HS-27A (cell line): ENCODE data around the gene VAV2.

ENCODE experiments used
- DNase-seq: peaks from one replicate; pipeline ENCODE4 v3.0.0-alpha.2; 2012; ENCODE audit warnings: low read depth, missing footprints

VAV2 gene

GRCh38 chr9:133980864-133981588 is 11.1 kb downstream of the VAV2 start:
- no peak for DNase-seq

GRCh38 chr9:133979921-133980863 is 11.9 kb downstream of the VAV2 start:
- no peak for DNase-seq

- no peak for DNase-seq
Measured at GRCh38 chr9:133979273-133979920, 12.7 kb downstream of the VAV2 start.

- DNase-seq = no peak
Measured at GRCh38 chr9:133978899-133979272, 13.2 kb downstream of the VAV2 start.

GRCh38 chr9:133978226-133978898 is 13.8 kb downstream of the VAV2 start:
- DNase-seq = no peak

- no peak for DNase-seq
Measured at GRCh38 chr9:133977421-133978201, 14.5 kb downstream of the VAV2 start.

- DNase-seq = no peak
Measured at GRCh38 chr9:133976887-133977286, 15.2 kb downstream of the VAV2 start.

- DNase-seq = no peak
Measured at GRCh38 chr9:133976191-133976861, 15.8 kb downstream of the VAV2 start.

- DNase-seq = no peak
Measured at GRCh38 chr9:133975511-133975910, 16.6 kb downstream of the VAV2 start.

- no peak for DNase-seq
Measured at GRCh38 chr9:133974631-133975341, 17.3 kb downstream of the VAV2 start.

GRCh38 chr9:133973791-133974630 is 18.1 kb downstream of the VAV2 start:
- no peak for DNase-seq

- no peak for DNase-seq
Measured at GRCh38 chr9:133973111-133973790, 18.9 kb downstream of the VAV2 start.

GRCh38 chr9:133971981-133972941 is 19.9 kb downstream of the VAV2 start:
- no peak for DNase-seq

- DNase-seq = no peak
Measured at GRCh38 chr9:133971121-133971951, 20.8 kb downstream of the VAV2 start.

- DNase-seq = no peak
Measured at GRCh38 chr9:133970581-133971058, 21.5 kb downstream of the VAV2 start.
